SK-N-SH (cell line): Measurements from ENCODE around the gene CCNF. TPM values are rescaled to one million over a fixed set of nuclear protein-coding genes. Genes with fewer than 3 reads are reported as not detected.

Experiments used
- CTCF ChIA-PET: fragments of 300-600, 350-600 bp; formaldehyde crosslinking; extraction: SDS; loops from one replicate; lab custom pipeline; 2021; lab: Yijun Ruan, JAX
- POLR2A ChIA-PET: fragments of 350-600 bp; sonication (Branson Sonifier 250); formaldehyde crosslinking; extraction: SDS; loops from one replicate; lab custom pipeline; 2020; ENCODE audit warnings: antibody characterized with exemption, inconsistent platforms; lab: Yijun Ruan, JAX
- DNase-seq: peaks from one replicate; pipeline ENCODE4 v3.0.0; 2012
- H2AFZ ChIP-seq: fragments of 200-600 bp; sonication (generic); 2 replicates; pipeline ENCODE4 v1.8.1; 2016; ENCODE audit warnings: antibody characterized with exemption, mild to moderate bottlenecking, low read depth
- H3F3A ChIP-seq: fragments of 200-600 bp; sonication (generic); replicated peaks from 2 replicates; pipeline ENCODE3; 2016; ENCODE audit warnings: antibody characterized with exemption, mild to moderate bottlenecking; ENCODE audit not compliant: insufficient read depth
- H3K27ac ChIP-seq, 2 experiments: fragments of 200-500 bp in 1 of 2; fragments of 200-600 bp in 1 of 2; sonication (Bioruptor generic) in 1 of 2; sonication (generic), shearing (Covaris generic) in 1 of 2; 2 replicates each; pipeline versions ENCODE4 v1.5.1 to v1.6.1; 2014 to 2016; ENCODE audit warnings: low read depth in 2 of 2, inconsistent platforms in 1 of 2, low read length in 1 of 2, mild to moderate bottlenecking in 1 of 2, mixed read lengths in 1 of 2
- H3K27me3 ChIP-seq: fragments of 200-600 bp; sonication (generic), shearing (Covaris generic); 2 replicates; pipeline ENCODE4 v1.6.1; 2016; ENCODE audit warnings: mixed run types; ENCODE audit not compliant: insufficient read depth
- H3K36me3 ChIP-seq, 2 experiments: fragments of 200-500 bp in 1 of 2; fragments of 200-600 bp in 1 of 2; sonication (Bioruptor generic) in 1 of 2; sonication (generic) in 1 of 2; replicated peaks in 1 of 2; 2 replicates each; pipeline versions ENCODE3 to v1.5.1; 2014 to 2016; ENCODE audit warnings: low read length in 1 of 2, mild to moderate bottlenecking in 1 of 2; ENCODE audit not compliant: insufficient read depth in 2 of 2, control insufficient read depth in 1 of 2
- H3K4me1 ChIP-seq, 2 experiments: fragments of 200-500 bp in 1 of 2; fragments of 200-600 bp in 1 of 2; sonication (Bioruptor generic) in 1 of 2; sonication (generic), shearing (Covaris generic) in 1 of 2; 2 replicates each; pipeline versions ENCODE4 v1.5.1 to v1.6.1; 2014 to 2016; ENCODE audit warnings: low read depth in 1 of 2, low read length in 1 of 2, mixed run types in 1 of 2; ENCODE audit not compliant: insufficient read depth in 2 of 2, control insufficient read depth in 1 of 2
- H3K4me2 ChIP-seq: fragments of 200-600 bp; sonication (generic), shearing (Covaris generic); 2 replicates; pipeline ENCODE4 v1.6.1; 2017; ENCODE audit warnings: mixed run types
- H3K4me3 ChIP-seq, 2 experiments: fragments of 200-500 bp in 1 of 2; fragments of 200-600 bp in 1 of 2; sonication (Bioruptor generic) in 1 of 2; sonication (generic), shearing (Covaris generic) in 1 of 2; 2 replicates each; pipeline versions ENCODE4 v1.5.1 to v1.8.1; 2014 to 2016; ENCODE audit warnings: low read depth in 2 of 2, inconsistent platforms in 1 of 2, low read length in 1 of 2, mild to moderate bottlenecking in 1 of 2, mixed read lengths in 1 of 2, moderate library complexity in 1 of 2
- H3K79me2 ChIP-seq: fragments of 200-600 bp; sonication (generic); 2 replicates; pipeline ENCODE4 v1.8.1; 2017; ENCODE audit warnings: mild to moderate bottlenecking; ENCODE audit not compliant: insufficient read depth
- H3K9ac ChIP-seq: fragments of 200-600 bp; sonication (generic); 2 replicates; pipeline ENCODE4 v1.6.1; 2017; ENCODE audit warnings: mixed run types
- H3K9me2 ChIP-seq: fragments of 200-600 bp; sonication (generic); 2 replicates; pipeline ENCODE4 v1.6.1; 2017; ENCODE audit warnings: mixed run types
- H3K9me3 ChIP-seq: fragments of 200-600 bp; sonication (generic); 2 replicates; pipeline ENCODE4 v1.6.1; 2017; ENCODE audit warnings: mixed run types, mild to moderate bottlenecking, moderate library complexity
- H4K20me1 ChIP-seq: fragments of 200-600 bp; sonication (generic); 2 replicates; pipeline ENCODE4 v1.6.1; 2017; ENCODE audit warnings: mild to moderate bottlenecking, mixed run types; ENCODE audit not compliant: insufficient read depth
- CHD2 ChIP-seq: fragments of 150-350 bp; IDR thresholded peaks from 2 replicates; pipeline ENCODE4 v1.6.1; 2018; ENCODE audit warnings: low read length; ENCODE audit not compliant: partially characterized antibody
- ELF1 ChIP-seq: IDR thresholded peaks from 2 replicates; pipeline ENCODE4 v1.4.0; 2012
- EP300 ChIP-seq, 2 experiments: IDR thresholded peaks; 2 replicates each; pipeline versions ENCODE4 v1.4.0 to v1.6.1; 2012; ENCODE audit warnings: borderline replicate concordance in 1 of 2, low read depth in 1 of 2, low read length in 1 of 2
- EZH2phosphoT487 ChIP-seq: fragments of 200-600 bp; sonication (generic); IDR thresholded peaks from 2 replicates; pipeline ENCODE4 v1.6.1; 2017; ENCODE audit warnings: low read depth, mixed run types, mild to moderate bottlenecking, antibody characterized with exemption, moderate library complexity, borderline replicate concordance
- FOSL2 ChIP-seq: IDR thresholded peaks from 2 replicates; pipeline ENCODE4 v1.4.0; 2012; ENCODE audit warnings: low read depth, mild to moderate bottlenecking, moderate library complexity, borderline replicate concordance
- FOXM1 ChIP-seq: IDR thresholded peaks from 2 replicates; pipeline ENCODE4 v1.4.0; 2012; ENCODE audit warnings: low read depth, mild to moderate bottlenecking
- GATA2 ChIP-seq: sonication (generic); formaldehyde crosslinking; IDR thresholded peaks from 2 replicates; pipeline ENCODE4 v1.5.0; 2020; ENCODE audit warnings: mild to moderate bottlenecking, missing genetic modification reagents
- MAX ChIP-seq: IDR thresholded peaks from 2 replicates; pipeline ENCODE4 v1.4.0; 2012; ENCODE audit warnings: low read depth
- MXI1 ChIP-seq: IDR thresholded peaks from 2 replicates; pipeline ENCODE4 v1.6.1; 2012; ENCODE audit warnings: mild to moderate bottlenecking, low read depth, low read length, improper control_type of control experiment
- PBX3 ChIP-seq: IDR thresholded peaks from 2 replicates; pipeline ENCODE4; 2012
- POLR2AphosphoS5 ChIP-seq: IDR thresholded peaks from 2 replicates; pipeline ENCODE4 v1.6.1; 2012; ENCODE audit warnings: low read depth, low read length
- RAD21 ChIP-seq: IDR thresholded peaks from 2 replicates; pipeline ENCODE4 v1.6.1; 2012; ENCODE audit warnings: mild to moderate bottlenecking, low read length
- RCOR1 ChIP-seq: fragments of 150-350 bp; IDR thresholded peaks from 2 replicates; pipeline ENCODE4 v1.6.1; 2017; ENCODE audit warnings: antibody characterized with exemption, low read length
- RFX5 ChIP-seq: IDR thresholded peaks from 2 replicates; pipeline ENCODE4 v1.6.1; 2012; ENCODE audit warnings: mild to moderate bottlenecking, improper control_type of control experiment, low read length
- RXRA ChIP-seq: IDR thresholded peaks from 2 replicates; pipeline ENCODE4 v1.4.0; 2012; ENCODE audit warnings: low read depth, mild to moderate bottlenecking, borderline replicate concordance
- SIN3A ChIP-seq: IDR thresholded peaks from 2 replicates; pipeline ENCODE4 v1.6.1; 2012; ENCODE audit warnings: low read depth, mild to moderate bottlenecking, low read length, moderate library complexity, borderline replicate concordance
- SMC3 ChIP-seq: IDR thresholded peaks from 2 replicates; pipeline ENCODE4 v1.6.1; 2012; ENCODE audit warnings: low read depth, low read length, improper control_type of control experiment
- TAF1 ChIP-seq: IDR thresholded peaks from 2 replicates; pipeline ENCODE4 v1.6.1; 2012; ENCODE audit warnings: low read depth, mild to moderate bottlenecking, low read length, moderate library complexity, borderline replicate concordance
- TEAD4 ChIP-seq: IDR thresholded peaks from 2 replicates; pipeline ENCODE4 v1.4.0; 2012; ENCODE audit warnings: mild to moderate bottlenecking, borderline replicate concordance; ENCODE audit not compliant: insufficient read depth
- USF2 ChIP-seq: fragments of 150-350 bp; IDR thresholded peaks from 2 replicates; pipeline ENCODE4 v1.6.1; 2017; ENCODE audit warnings: antibody characterized with exemption, low read length, low read depth, borderline replicate concordance
- YY1 ChIP-seq: IDR thresholded peaks from 2 replicates; pipeline ENCODE4 v1.4.0; 2012; ENCODE audit warnings: low read depth, mild to moderate bottlenecking
- WGBS: methylation state at CpG from one replicate; pipeline ENCODE4 v1.1.6; 2017; ENCODE audit warnings: low lambda C conversion rate; 5-methylcytosine and 5-hydroxymethylcytosine counted together
- polyA plus RNA-seq, 3 experiments: library from polyadenylated mRNA; depleted of rRNA; stranded (reverse); fragments of >200 nt; gene quantifications; 2 replicates each; pipeline ENCODE4 v1.2.3, GENCODE V29; 2012
- TF ChIP-seq, protein P1 (sequence below): fragments of 150-350 bp; IDR thresholded peaks from 2 replicates; pipeline ENCODE4 v1.6.1; 2016; ENCODE audit warnings: mild to moderate bottlenecking, low read depth, low read length

CCNF gene
- polyA plus RNA-seq, 1 of the 3 experiments (the other 2 are of a cell fraction): 4.6 TPM

DNA sequence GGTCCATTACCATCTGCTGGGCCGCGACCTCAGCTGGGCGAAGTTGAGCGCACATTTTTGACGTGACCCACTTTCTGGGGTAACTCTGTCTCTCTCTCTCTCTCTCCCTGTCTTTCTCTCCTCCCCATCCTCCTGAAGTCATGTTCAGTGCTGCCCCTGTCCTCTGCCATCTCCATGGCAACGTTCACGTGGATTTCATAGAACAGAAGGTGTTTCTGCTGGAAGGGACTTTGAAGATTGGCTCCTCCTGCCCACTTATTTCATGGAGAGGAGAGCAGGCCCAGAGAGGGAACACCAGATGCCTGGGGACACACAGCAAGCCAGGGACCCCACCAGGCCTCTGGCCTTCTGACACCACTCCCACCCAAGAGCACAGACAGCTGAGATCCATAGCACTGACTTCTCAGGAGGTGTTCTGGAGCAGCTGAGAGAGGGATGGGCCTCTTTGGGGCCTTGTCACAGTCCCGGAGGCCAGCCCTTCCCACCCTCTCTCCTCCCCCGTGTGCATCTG is 4.2 kb upstream of the CCNF start:
- WGBS: 81% methylated on average over 9 of the region's 9 CpGs

GRCh38 chr16:2425825-2426430 is 3.3 kb upstream of the CCNF start:
- H3K79me2 ChIP-seq: peaks cover 16% of the 10 kb centered on the region
- POLR2A ChIA-PET: no interaction called here
- 92% methylated on average over 6 of the region's 13 CpGs for WGBS
- no peaks in the 10 kb centered on the region for H3K9me2 ChIP-seq
- 0 out of 2 replicates have a peak, but pooled peaks cover 4% of the 10 kb centered on the region for H4K20me1 ChIP-seq
- no peaks in the 10 kb centered on the region for H3K36me3 ChIP-seq
- H3F3A ChIP-seq: no peaks in the 10 kb centered on the region
- no peak overlapping the region for H2AFZ ChIP-seq
- H3K4me2 ChIP-seq: no peak overlapping the region
- DNase-seq: no peak
- H3K9me3 ChIP-seq: no peaks in the 10 kb centered on the region
- no peak overlapping the region for H3K4me3 ChIP-seq
- H3K4me1 ChIP-seq: peaks cover 6 to 34% of the 10 kb centered on the region in 2 experiments
- H3K9ac ChIP-seq: no peak overlapping the region
- no peak overlapping the region for H3K27ac ChIP-seq
- CTCF ChIA-PET: interaction anchor here (1.2 kb wide), 2 partner anchors 75 to 85 kb away, joined by 4 to 6 read pairs; partner anchors contain the start of gene ABCA3
- H3K27me3 ChIP-seq: no peaks in the 10 kb centered on the region
- TF ChIP-seq CHD2 (no peak), MAX (no peak), USF2 (no peak), EZH2phosphoT487 (no peak), RAD21 (no peak), MXI1 (no peak), YY1 (no peak), SIN3A (no peak), ELF1 (no peak), TAF1 (no peak), RCOR1 (no peak), GATA2 (CRISPR knock-in tag) (no peak), TEAD4 (no peak), EP300 (IDR thresholded peaks at IDR 0.05; ENCODE audit: borderline replicate concordance in 1 of 2, low read depth in 1 of 2, low read length in 1 of 2) (no peak)

More for the DNA sequence above, 4.2 kb upstream of the CCNF start:
- H3K27ac ChIP-seq: no peak overlapping the region
- H3K9me2 ChIP-seq: no peaks in the 10 kb centered on the region
- H3F3A ChIP-seq: no peaks in the 10 kb centered on the region
- H3K79me2 ChIP-seq: peaks cover 7% of the 10 kb centered on the region
- no peaks in the 10 kb centered on the region for H3K9me3 ChIP-seq
- TF ChIP-seq RCOR1 (no peak), RXRA (no peak), SMC3 (no peak), GATA2 (CRISPR knock-in tag) (no peak), FOXM1 (no peak), MAX (no peak), POLR2AphosphoS5 (no peak), EZH2phosphoT487 (no peak), PBX3 (no peak), ELF1 (no peak), EP300 (IDR thresholded peaks at IDR 0.05; ENCODE audit: borderline replicate concordance in 1 of 2, low read depth in 1 of 2, low read length in 1 of 2) (no peak), RFX5 (no peak), YY1 (no peak), FOSL2 (no peak), TEAD4 (no peak)
- TF ChIP-seq, protein P1, sequence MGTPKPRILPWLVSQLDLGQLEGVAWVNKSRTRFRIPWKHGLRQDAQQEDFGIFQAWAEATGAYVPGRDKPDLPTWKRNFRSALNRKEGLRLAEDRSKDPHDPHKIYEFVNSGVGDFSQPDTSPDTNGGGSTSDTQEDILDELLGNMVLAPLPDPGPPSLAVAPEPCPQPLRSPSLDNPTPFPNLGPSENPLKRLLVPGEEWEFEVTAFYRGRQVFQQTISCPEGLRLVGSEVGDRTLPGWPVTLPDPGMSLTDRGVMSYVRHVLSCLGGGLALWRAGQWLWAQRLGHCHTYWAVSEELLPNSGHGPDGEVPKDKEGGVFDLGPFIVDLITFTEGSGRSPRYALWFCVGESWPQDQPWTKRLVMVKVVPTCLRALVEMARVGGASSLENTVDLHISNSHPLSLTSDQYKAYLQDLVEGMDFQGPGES: no peak
- TF ChIP-seq, all 33 proteins: peak for 0
- Histone ChIP-seq H3K9ac (no peak overlapping the region), H2AFZ (no peak overlapping the region), H3K4me3 (no peak overlapping the region), H3K27me3 (no peaks in the 10 kb centered on the region), H3K4me1 (peaks cover 0 to 25% of the 10 kb centered on the region in 2 experiments; a peak in 1 of 4 replicates), H3K36me3 (no peaks in the 10 kb centered on the region), H4K20me1 (no peaks in the 10 kb centered on the region), H3K4me2 (no peak overlapping the region)
- DNase-seq: no peak
- CTCF ChIA-PET: interaction anchor here (1.2 kb wide), 2 partner anchors 76 to 85 kb away, joined by 4 to 6 read pairs; partner anchors contain the start of gene ABCA3
- POLR2A ChIA-PET: no interaction called here
